WTC11 (cell line): ENCODE measurements around the gene ASB2. TPM values are rescaled to one million over a fixed set of nuclear protein-coding genes. Genes with fewer than 3 reads are reported as not detected.

Experiments
- ATAC-seq: fragments of 200-7000 bp; cut with Tn5 transposase; 2 replicates; pipeline ENCODE4 v1.10.0; 2021; ENCODE audit warnings: mild to moderate bottlenecking, moderate library complexity
- CTCF ChIA-PET: fragments of 300-600 bp; sonication (Branson Sonifier 250); formaldehyde crosslinking; loops from one replicate; lab custom pipeline; 2021; ENCODE audit warnings: antibody characterized with exemption; lab: Charles Lee
- POLR2A ChIA-PET: fragments of 350-600 bp; sonication (Branson Sonifier 250); formaldehyde crosslinking; loops from one replicate; lab custom pipeline; 2021; ENCODE audit warnings: antibody characterized with exemption; lab: Charles Lee
- DNase-seq: peaks from one replicate; pipeline ENCODE4 v3.0.0; 2021; ENCODE audit warnings: low spot score
- H3K27ac Mint-ChIP-seq: 2 replicates; pipeline ENCODE4 v1.8.0; 2021; ENCODE audit warnings: mixed read lengths
- H3K27me3 Mint-ChIP-seq: 2 replicates; pipeline ENCODE4 v1.8.0; 2021; ENCODE audit warnings: low read depth, mild to moderate bottlenecking, moderate library complexity, mixed read lengths
- H3K36me3 Mint-ChIP-seq: 2 replicates; pipeline ENCODE4 v1.8.0; 2021; ENCODE audit warnings: mixed read lengths
- H3K4me1 Mint-ChIP-seq: 2 replicates; pipeline ENCODE4 v1.8.0; 2022; ENCODE audit warnings: mixed read lengths
- H3K4me3 Mint-ChIP-seq: 2 replicates; pipeline ENCODE4 v1.8.0; 2021; ENCODE audit warnings: mild to moderate bottlenecking, moderate library complexity, mixed read lengths
- H3K9me3 Mint-ChIP-seq: 2 replicates; pipeline ENCODE4 v1.8.0; 2021; ENCODE audit warnings: mixed read lengths
- AFF4 ChIP-seq: sonication (generic); formaldehyde crosslinking; IDR thresholded peaks from 2 replicates; pipeline ENCODE4 v1.8.1; 2023; ENCODE audit warnings: mild to moderate bottlenecking, missing genetic modification reagents, borderline replicate concordance
- ARID4B ChIP-seq: sonication (generic); formaldehyde crosslinking; IDR thresholded peaks from 2 replicates; pipeline ENCODE4 v1.8.0; 2023; ENCODE audit warnings: missing genetic modification reagents, mild to moderate bottlenecking, borderline replicate concordance
- ATF2 ChIP-seq: sonication (generic); formaldehyde crosslinking; IDR thresholded peaks from 2 replicates; pipeline ENCODE4 v1.8.1; 2022; ENCODE audit warnings: low read depth, missing genetic modification reagents, borderline replicate concordance
- E2F1 ChIP-seq: sonication (generic); formaldehyde crosslinking; IDR thresholded peaks from 2 replicates; pipeline ENCODE4 v1.8.0; 2022; ENCODE audit warnings: mild to moderate bottlenecking, missing genetic modification reagents
- ETV6 ChIP-seq: sonication (generic); formaldehyde crosslinking; IDR thresholded peaks from 2 replicates; pipeline ENCODE4 v1.8.1; 2022; ENCODE audit warnings: mild to moderate bottlenecking, missing genetic modification reagents
- NR3C1 ChIP-seq: sonication (generic); formaldehyde crosslinking; conservative IDR thresholded peaks from 2 replicates; pipeline ENCODE4 v1.8.1; 2023; ENCODE audit warnings: low read depth, mild to moderate bottlenecking, missing genetic modification reagents
- RORB ChIP-seq: fragments of 250-450 bp; sonication (Bioruptor Pico); IDR thresholded peaks from 2 replicates; pipeline ENCODE4 v1.9.0; 2021; ENCODE audit warnings: mild to moderate bottlenecking
- TEAD1 ChIP-seq: sonication (generic); formaldehyde crosslinking; IDR thresholded peaks from 2 replicates; pipeline ENCODE4 v1.8.0; 2022; ENCODE audit warnings: mild to moderate bottlenecking, missing genetic modification reagents
- ZNF317 ChIP-seq: sonication (generic); formaldehyde crosslinking; IDR thresholded peaks from 2 replicates; pipeline ENCODE4 v1.8.1; 2023; ENCODE audit warnings: low read depth, mild to moderate bottlenecking, moderate library complexity, missing genetic modification reagents, borderline replicate concordance
- ZSCAN18 ChIP-seq: fragments of 250-450 bp; sonication (Bioruptor Pico); IDR thresholded peaks from 2 replicates; pipeline ENCODE4 v2.1.2; 2022; ENCODE audit warnings: mild to moderate bottlenecking, moderate library complexity
- total RNA-seq: library from RNA; stranded (reverse); gene quantifications from 3 replicates; pipeline ENCODE4 v1.2.3, GENCODE V29; 2021
- TF ChIP-seq, protein P1 (sequence below): fragments of 200-600 bp; IDR thresholded peaks from 2 replicates; pipeline ENCODE4 v1.8.0; 2022; ENCODE audit warnings: antibody characterized with exemption
- TF ChIP-seq, protein P2 (sequence below): sonication (generic); formaldehyde crosslinking; IDR thresholded peaks from 2 replicates; pipeline ENCODE4 v1.8.1; 2023; ENCODE audit warnings: mild to moderate bottlenecking, missing genetic modification reagents

ASB2 gene
- total RNA-seq, 1 experiment from 2014 or later, result 0.37 TPM

DNA sequence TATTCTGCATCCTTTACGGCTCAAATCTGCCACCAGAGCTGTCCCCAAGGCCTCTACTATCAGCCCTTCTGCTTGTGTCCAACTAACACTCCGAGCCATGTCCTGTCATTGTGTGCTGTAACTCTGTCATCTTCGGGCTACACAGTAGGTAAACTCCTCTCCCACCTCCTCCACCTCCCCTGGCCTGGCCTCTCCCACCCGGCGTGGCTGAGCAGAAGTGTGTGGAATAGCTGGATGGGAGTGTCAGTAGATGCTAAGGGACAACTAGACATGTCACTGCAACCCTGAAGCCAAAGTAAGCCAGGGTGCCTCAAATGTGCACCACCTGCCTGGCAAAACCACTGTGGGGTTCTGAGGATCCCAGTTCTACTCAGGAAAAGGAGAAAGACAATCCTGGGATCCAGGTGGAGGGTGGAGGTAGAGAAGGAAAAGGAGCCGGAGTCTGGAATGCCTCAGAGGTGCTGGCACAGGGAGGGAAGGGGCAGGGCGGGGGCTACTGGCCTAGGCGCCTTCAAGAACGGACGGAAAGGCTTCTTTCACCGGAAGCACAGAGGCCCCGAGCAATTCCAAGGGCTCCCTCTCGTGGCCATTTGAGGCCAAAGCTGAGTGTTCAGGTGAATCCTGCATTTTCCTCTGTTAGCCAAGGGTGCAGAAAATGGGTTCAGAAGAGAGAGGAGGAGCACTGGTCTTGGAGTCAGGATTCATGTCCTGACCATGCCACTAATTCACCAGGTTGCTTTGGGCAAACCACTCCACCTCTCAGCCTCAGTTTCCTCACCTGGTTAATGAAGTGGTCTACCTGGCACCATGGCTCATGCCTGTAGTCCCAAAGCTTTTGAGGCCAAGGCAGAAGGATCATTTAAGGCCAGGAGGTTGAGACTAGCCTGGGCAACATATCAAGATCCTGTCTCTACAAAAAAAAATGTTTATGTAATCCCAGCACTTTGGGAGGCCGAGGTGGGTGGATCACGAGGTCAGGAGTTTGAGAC, 69.7 kb downstream of the ASB2 start:
- peak; percentile 84 for ATAC-seq
- TF ChIP-seq, protein P1, sequence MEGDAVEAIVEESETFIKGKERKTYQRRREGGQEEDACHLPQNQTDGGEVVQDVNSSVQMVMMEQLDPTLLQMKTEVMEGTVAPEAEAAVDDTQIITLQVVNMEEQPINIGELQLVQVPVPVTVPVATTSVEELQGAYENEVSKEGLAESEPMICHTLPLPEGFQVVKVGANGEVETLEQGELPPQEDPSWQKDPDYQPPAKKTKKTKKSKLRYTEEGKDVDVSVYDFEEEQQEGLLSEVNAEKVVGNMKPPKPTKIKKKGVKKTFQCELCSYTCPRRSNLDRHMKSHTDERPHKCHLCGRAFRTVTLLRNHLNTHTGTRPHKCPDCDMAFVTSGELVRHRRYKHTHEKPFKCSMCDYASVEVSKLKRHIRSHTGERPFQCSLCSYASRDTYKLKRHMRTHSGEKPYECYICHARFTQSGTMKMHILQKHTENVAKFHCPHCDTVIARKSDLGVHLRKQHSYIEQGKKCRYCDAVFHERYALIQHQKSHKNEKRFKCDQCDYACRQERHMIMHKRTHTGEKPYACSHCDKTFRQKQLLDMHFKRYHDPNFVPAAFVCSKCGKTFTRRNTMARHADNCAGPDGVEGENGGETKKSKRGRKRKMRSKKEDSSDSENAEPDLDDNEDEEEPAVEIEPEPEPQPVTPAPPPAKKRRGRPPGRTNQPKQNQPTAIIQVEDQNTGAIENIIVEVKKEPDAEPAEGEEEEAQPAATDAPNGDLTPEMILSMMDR, result peak; percentile 72
- TF ChIP-seq E2F1 (CRISPR knock-in tag) (no peak), ZNF317 (no peak), ZSCAN18 (CRISPR knock-in tag) (no peak)
- TF ChIP-seq, protein P2, sequence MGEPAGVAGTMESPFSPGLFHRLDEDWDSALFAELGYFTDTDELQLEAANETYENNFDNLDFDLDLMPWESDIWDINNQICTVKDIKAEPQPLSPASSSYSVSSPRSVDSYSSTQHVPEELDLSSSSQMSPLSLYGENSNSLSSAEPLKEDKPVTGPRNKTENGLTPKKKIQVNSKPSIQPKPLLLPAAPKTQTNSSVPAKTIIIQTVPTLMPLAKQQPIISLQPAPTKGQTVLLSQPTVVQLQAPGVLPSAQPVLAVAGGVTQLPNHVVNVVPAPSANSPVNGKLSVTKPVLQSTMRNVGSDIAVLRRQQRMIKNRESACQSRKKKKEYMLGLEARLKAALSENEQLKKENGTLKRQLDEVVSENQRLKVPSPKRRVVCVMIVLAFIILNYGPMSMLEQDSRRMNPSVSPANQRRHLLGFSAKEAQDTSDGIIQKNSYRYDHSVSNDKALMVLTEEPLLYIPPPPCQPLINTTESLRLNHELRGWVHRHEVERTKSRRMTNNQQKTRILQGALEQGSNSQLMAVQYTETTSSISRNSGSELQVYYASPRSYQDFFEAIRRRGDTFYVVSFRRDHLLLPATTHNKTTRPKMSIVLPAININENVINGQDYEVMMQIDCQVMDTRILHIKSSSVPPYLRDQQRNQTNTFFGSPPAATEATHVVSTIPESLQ (CRISPR knock-in tag), result no peak
- Mint-ChIP-seq H3K4me1 (peaks cover 20% of the 10 kb centered on the region), H3K4me3 (no peak overlapping the region), H3K9me3 (no peaks in the 10 kb centered on the region), H3K36me3 (no peaks in the 10 kb centered on the region), H3K27me3 (no peaks in the 10 kb centered on the region; the same call in 1 of the 2 replicates), H3K27ac (no peak overlapping the region; the same call in 1 of the 2 replicates)
- ChIA-PET POLR2A (no interaction called here), CTCF (interaction anchor here (0.6 to 5.3 kb wide), 19 partner anchors 11 to 700 kb away, joined by 3 to 119 read pairs (median 4); partner anchors contain the start of genes GON7 and UBR7)
- DNase-seq, result peak; percentile 84

- Mint-ChIP-seq H3K36me3 (no peaks in the 10 kb centered on the region), H3K4me3 (no peak overlapping the region), H3K4me1 (peaks cover 20% of the 10 kb centered on the region), H3K27me3 (no peaks in the 10 kb centered on the region; the same call in 1 of the 2 replicates), H3K27ac (no peak overlapping the region), H3K9me3 (no peaks in the 10 kb centered on the region)
- ATAC-seq (no peak), DNase-seq (no peak)
- ChIA-PET POLR2A (no interaction called here), CTCF (interaction anchor here (1.1 to 5.3 kb wide), 6 partner anchors 11 to 257 kb away, joined by 3 to 119 read pairs (median 35); no protein-coding TSS in a partner anchor)
- TF ChIP-seq TEAD1 (CRISPR knock-in tag) (no peak), ATF2 (CRISPR knock-in tag) (no peak), E2F1 (CRISPR knock-in tag) (no peak), AFF4 (no peak), ETV6 (CRISPR knock-in tag) (no peak), NR3C1 (CRISPR knock-in tag) (no peak), ARID4B (CRISPR knock-in tag) (no peak), RORB (CRISPR knock-in tag) (no peak)
Observed at GRCh38 chr14:93905623-93906022, 70.7 kb downstream of the ASB2 start.
